NCI-H187 treated with DMSO at 0.1 percent for 48 hours (cell line): ENCODE results near the gene KRTAP21-2.
"Not testable (repeated sequence)": the region's sequence is repeated elsewhere in the genome, so short reads cannot be mapped to it uniquely, and the experiment has no call there.

Source experiments
- DNase-seq: peaks from one replicate; lab custom pipeline; 2025; lab: John Stamatoyannopoulos, UW

KRTAP21-2 gene

GRCh38 chr21:30747159-30747558, at the start of gene KRTAP21-2:
Gene KRTAP21-2 (minus strand): TSS chr21:30747259. CDS start chr21:30747202, 57 bp downstream.
- no peak for DNase-seq

- no peak for DNase-seq
Measured at GRCh38 chr21:30793581-30794314, 46.7 kb upstream of the KRTAP21-2 start.

- DNase-seq, result no peak
Measured at GRCh38 chr21:30779249-30779648, 32.2 kb upstream of the KRTAP21-2 start.

DNA sequence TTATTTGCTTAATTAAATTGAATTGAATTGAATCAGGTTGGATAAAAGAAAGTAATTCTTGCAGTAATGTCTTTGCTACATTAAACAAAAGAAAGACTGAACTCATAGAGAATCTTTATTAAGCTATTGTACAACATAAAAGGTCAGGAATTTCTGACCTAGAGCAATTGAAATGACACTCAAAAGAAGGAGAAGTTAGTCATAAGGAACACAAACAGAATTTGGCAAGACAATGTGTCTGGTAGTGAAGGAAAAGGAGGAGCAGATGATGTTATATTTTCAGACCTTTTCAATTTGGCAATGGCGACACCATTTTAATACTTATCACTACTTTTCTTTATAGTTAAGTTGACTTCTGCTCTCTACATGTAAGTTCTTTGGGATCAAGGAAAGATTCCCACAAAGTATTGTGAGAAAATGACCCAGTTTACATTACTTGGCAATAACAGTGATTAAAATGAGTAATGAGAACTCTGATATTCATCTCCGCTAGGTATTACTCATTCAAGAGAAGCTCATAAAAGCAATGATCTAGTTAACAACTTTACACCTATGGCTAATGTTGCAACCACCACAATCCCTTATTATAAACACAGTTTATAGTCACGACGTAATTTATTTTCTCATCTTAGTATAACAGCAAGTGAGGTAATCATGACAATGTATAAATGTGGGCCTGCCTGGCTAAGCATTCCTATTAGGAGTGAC, 22.8 kb upstream of the KRTAP21-2 start:
- DNase-seq, result no peak

DNA sequence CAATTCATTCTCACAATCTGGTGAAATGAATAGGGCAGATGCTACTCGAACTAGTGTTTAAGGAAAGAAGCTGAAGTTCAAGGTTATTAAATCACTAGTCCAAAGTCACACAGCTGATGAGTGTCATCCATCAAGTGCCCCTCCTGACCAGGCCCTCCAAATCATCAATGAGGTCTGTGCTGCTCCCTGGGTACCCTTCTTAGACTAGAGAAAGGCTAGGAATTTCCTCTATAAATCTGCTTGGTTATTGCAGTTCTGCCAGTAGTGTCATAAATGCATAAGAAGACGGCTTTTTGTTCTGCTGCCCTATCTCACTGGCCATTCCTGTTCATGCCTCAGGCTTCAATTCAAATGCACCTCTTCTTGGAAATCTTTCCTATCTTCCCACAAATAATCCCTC, 13.7 kb upstream of the KRTAP21-2 start:
- no peak for DNase-seq

DNA sequence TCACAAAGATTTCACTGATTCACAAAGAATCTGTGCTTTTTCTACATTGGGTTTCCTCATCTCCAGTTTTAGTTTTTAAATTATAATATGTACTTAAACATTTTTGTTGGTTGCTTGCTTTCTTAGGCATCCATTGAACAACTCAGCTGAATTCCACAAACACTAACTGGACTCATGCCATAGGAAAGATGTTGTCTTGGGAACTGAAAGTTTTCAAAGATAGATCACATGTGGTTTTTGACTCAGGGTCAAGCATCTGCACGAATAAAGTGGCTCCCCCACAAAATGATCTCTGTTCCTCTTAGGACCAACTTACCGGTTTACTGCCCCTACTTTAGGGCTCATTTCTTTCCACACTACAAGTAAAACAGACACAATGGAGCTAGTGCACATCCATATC, 11.2 kb upstream of the KRTAP21-2 start:
- DNase-seq, result no peak

DNA sequence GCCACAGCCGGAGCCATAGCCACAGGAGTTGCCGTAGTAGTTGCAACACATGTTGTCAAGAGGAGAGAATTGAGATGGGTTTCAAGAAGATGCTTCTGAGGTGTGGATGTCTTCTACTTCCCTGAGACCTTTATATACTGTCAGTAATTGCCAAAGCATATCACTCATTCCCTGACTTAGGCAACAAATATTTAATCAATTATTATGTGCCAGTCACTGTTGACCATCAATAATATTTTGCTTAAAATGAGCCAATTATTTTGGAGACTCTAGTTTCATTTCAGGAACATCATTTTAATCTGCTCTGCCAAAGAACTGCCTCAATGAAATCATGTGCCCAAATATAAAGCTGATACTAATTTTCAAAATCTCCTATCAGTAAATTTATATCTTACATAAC, 8.3 kb upstream of the KRTAP21-2 start, which contains the start of gene KRTAP21-1:
KRTAP21-1 (minus strand) TSS at position 101 of the 400 bp plus-strand sequence; CDS start at position 51, 50 bp downstream.
- DNase-seq, result not testable (repeated sequence)

- DNase-seq, result no peak
Measured at GRCh38 chr21:30740462-30740861, 6.6 kb downstream of the KRTAP21-2 start.

- no peak for DNase-seq
Measured at GRCh38 chr21:30733026-30733425, 14.0 kb downstream of the KRTAP21-2 start.

DNA sequence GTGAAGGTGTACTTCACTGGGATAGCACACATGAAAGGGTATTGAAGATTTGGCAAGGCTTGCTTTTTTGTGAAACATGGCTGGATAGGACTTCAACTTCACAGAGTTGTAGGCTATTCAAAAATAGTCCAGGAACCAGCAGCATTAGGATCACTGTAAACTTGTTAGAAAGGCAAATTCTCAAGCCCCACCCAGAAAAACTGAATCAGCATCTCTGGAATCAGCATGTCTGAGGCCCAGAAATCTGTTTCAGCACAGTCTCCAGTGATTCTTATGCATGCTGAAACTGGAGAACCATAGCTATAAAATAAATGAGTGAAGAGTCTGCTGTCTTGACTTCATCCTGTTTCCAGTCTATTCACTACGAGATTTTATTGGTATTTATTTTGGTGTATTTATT, 20.3 kb downstream of the KRTAP21-2 start:
- DNase-seq, result no peak

- no peak for DNase-seq
Measured at GRCh38 chr21:30719401-30719800, 27.7 kb downstream of the KRTAP21-2 start.

DNA sequence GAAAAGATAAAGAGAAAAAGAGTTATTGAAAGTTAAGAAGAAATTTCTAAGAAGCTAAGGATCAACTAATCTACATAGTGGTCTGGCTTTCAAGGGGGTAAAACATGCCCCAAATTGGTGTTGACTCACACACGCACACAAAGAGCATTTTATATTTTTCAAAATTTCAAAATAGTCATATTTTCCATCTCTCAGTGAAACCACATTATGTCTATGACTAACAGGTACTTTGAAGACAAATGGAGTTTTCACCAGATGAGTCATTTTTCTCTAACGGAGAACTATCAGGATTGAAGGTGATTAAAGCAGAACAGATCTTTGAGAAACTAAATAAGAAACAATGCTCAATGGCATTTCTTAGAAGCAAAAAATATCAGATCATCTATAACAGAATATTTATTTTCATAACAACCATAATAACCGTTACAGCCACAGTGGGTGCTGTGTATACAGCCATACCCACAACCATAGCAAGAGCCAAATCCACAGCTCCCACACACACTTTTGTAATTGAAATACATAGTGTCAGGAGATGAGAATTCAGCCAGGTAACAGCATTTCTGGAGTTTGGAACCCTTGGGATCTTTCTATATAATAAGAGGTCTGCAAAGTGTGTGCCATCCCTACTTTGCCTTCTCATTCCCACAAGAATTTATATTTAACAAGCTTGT, 28.7 kb downstream of the KRTAP21-2 start, which contains the start of gene KRTAP21-3:
KRTAP21-3 (minus strand) TSS at position 539 of the 671 bp plus-strand sequence; CDS start at position 521, 18 bp downstream.
- DNase-seq, result no peak

GRCh38 chr21:30717105-30717504, 30.0 kb downstream of the KRTAP21-2 start:
- no peak for DNase-seq

- DNase-seq, result no peak
Measured at GRCh38 chr21:30714946-30715345, 32.1 kb downstream of the KRTAP21-2 start.

DNA sequence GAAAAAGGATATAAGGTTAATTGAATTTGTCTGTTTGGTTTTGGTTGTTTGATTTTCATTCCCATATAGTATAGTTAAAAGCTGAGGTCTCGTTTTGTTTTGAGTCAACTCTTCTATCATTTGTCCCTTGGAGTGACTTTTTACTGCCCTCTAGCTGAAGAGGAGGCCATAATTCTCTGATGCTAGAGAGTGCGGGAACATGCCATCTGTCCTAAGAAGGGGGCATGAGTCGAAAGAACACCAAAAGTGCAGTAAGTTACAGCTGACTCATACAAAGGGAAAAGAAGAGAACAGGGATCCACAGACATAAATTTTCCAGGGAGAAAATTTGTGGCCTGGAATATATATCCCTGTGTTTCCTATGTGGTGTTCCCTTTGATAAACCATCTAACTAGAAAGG, 32.6 kb downstream of the KRTAP21-2 start:
- DNase-seq, result no peak

GRCh38 chr21:30713766-30714165, 33.3 kb downstream of the KRTAP21-2 start:
- DNase-seq, result no peak

DNA sequence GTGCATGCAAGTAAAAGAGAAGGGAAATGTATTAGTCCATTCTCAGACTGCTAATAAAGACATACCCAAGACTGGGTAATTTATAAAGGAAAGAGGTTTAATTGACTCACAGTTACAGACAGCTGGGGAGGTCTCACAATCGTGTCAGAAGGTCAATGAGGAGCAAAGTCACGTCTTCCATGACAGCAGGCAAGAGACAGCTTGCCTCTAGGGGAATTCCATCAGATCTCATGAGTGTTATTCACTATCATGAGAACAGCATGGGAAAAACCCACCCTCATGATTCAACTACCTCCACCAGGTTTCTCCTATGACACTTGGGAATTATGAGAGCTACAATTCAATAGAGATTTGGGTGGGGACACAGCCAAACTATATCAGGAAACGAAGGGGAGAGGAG, 36.6 kb downstream of the KRTAP21-2 start:
- no peak for DNase-seq

DNA sequence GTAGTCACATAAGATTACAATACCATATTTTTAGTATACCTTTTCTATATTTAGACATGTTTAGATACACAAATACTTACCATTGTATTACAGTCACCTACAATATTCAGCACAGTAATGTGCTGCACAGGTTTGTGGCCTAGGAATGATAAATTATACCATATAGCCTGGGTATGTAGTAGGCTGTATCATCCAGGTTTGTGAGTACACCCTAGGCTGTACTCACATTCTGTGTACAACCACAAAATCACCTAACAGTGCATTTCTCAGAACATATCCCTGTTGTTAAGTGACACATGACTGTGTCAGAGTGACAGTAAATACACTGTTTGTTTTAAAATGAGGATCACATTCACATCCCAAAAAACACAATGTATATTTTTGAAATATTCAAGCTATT, 39.6 kb downstream of the KRTAP21-2 start:
- no peak for DNase-seq
